ENCODE data around the gene MGAT4B.
"Not testable (repeated sequence)": the region's sequence is repeated elsewhere in the genome, so short reads cannot be mapped to it uniquely, and the experiment has no call there.

The MGAT4B gene

GRCh38 chr5:179806250-179807048 is at the start of gene MGAT4B:
TSS of gene MGAT4B (minus strand) at chr5:179806866. CDS start at chr5:179806583, 283 bp downstream.
- DNase-seq (ENCODE audit: low read depth) = no peak

DNA sequence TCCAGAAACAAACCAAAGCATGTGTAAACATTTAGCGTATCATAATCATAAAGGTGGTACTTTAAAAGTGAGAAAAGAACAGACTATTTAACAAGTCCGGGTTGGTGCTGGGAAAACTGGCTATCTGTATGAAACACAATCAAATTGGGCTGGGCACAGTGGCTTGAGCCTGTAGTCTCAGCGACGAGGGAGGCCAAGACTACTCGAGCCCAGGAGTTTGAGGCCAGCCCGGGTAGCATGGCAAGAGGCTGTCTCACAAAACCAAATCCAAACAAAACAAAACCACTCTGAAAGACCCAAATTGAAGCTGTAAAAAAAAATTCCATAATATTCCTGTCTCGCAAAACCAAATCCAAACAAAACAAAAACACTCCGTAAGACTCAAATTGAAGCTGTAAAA is 47.7 kb upstream of the MGAT4B start:
- DNase-seq (ENCODE audit: low read depth) = no peak

DNA sequence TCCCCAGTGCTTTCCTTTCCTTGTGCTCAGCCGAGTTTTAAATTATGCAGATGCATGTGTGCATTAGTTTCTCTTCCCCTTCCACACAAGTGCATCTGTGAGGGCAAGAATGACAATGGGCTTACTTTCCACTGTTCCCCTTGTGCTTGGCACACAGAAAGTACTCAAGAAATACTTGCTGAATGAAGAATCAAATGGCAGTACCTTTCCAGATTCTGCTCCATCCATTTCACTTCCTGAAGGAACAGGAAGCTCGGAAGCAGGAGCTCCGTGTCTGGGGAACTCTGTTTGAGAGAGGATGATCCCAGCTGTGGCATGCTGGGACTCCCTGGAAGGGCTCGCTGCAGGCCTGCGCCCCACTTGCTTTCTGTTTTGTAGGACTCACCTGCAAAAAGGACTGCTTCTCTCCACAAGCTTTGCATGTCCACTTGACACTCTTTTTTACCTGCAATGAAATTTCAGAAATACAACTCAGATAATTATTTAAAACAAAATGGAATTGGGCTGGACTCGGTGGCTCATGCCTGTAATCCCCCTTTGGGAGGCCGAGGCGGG is 46.4 kb upstream of the MGAT4B start:
- DNase-seq (ENCODE audit: low read depth) = no peak

- no peak for DNase-seq (ENCODE audit: low read depth)
Measured at GRCh38 chr5:179841621-179842020, 35.0 kb upstream of the MGAT4B start.

DNA sequence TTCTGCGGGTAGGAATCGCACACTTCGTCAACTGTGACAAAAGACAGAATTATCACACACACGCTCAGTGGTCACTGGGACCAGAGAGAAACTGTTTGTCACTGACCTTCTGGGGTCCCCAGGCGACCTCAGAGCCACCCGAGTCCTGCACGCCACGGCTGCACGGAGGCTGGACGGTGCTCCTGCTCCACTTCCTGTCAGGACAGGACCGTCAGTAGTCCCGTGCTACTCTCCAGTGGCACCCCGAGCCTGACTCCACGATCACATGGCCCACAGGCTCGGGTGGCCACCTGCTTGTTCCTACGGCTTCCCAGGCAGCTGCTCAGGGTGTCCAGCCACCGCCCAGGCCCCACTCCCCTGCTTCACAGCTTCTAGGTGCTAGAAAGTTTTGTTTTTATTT is 34.1 kb upstream of the MGAT4B start:
- no peak for DNase-seq (ENCODE audit: low read depth)

- no peak for DNase-seq (ENCODE audit: low read depth)
Measured at GRCh38 chr5:179840321-179840720, 33.7 kb upstream of the MGAT4B start.

- no peak for DNase-seq (ENCODE audit: low read depth)
Measured at GRCh38 chr5:179839328-179840256, 32.9 kb upstream of the MGAT4B start.

DNA sequence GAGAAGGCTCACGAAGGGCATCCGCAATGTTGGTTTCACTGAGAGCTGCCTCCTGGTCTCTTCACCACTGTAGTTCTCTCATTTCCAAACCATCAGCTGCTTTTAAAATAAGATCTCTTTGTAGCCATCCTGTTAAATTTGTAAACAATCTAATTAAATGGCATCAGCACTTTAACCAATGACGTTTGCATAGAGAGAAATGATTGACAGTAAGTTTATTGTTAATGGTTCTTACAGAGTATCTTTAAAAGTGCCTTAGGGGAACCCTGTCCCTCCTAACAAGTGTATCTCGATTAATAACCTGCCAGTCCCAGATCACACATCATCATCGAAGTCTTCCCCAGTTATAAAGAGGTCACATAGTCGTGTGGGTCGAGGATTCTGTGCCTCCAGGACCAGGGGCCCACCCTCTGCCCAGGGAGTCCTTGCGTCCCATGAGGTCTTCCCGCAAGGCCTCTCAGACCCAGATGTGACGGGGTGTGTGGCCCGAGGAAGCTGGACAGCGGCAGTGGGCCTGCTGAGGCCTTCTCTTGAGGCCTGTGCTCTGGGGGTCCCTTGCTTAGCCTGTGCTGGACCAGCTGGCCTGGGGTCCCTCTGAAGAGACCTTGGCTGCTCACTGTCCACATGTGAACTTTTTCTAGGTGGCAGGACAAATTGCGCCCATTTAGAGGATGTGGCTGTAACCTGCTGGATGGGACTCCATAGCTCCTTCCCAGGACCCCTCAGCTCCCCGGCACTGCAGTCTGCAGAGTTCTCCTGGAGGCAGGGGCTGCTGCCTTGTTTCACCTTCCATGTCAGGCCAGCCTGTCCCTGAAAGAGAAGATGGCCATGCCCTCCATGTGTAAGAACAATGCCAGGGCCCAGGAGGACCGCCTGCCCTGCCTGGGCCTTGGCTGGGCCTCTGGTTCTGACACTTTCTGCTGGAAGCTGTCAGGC is 30.7 kb upstream of the MGAT4B start:
- DNase-seq (ENCODE audit: low read depth) = no peak

GRCh38 chr5:179836225-179837019 is 29.8 kb upstream of the MGAT4B start:
- no peak for DNase-seq (ENCODE audit: low read depth)

DNA sequence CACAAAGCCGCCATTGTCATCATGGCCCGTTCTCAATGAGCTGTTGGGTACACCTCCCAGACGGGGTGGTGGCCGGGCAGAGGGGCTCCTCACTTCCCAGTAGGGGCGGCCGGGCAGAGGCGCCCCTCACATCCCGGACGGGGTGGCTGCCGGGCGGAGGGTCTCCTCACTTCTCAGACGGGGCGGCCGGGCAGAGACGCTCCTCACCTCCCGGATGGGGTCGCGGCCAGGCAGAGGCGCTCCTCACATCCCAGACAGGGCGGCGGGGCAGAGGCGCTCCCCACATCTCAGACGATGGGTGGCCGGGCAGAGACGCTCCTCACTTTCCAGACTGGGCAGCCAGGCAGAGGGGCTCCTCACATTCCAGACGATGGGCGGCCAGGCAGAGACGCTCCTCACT is 28.2 kb upstream of the MGAT4B start:
- not testable (repeated sequence) for DNase-seq (ENCODE audit: low read depth)

DNA sequence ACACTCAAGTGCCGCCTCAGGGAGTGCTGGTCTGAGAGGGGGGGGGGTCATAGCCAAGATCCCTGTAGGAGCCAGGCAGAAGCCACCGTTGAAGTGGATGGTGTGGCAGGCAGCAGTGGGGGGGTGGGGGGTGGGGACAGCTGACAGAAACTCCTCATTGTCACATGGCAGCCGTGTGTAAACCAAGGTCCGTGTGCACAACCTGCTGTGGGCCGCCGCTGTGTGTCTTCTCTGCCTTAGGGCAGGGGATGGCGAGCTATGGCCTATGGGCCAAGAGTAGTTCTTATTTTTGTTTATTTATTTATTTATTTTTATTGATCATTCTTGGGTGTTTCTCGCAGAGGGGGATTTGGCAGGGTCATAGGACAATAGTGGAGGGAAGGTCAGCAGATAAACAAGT is 27.5 kb upstream of the MGAT4B start:
- no peak for DNase-seq (ENCODE audit: low read depth)

DNA sequence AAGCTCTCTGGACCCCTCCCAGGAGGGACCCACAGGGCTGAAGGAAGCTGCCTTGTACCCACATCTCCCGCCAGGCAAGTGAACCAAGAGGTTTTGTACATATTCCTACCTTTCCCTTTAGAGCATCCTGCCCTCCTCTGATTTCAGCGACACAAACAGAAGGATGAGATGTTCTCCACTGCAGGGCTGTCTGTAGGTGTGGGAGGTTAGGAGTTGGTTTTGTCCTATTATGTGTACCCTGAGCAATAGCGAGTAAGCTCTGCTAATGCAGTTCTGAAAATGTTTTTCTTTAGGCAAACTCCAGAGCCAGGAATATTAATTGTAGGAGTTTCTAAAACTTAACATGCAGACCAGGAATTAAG is 27.0 kb upstream of the MGAT4B start:
- DNase-seq (ENCODE audit: low read depth) = no peak

GRCh38 chr5:179833056-179833708 is 26.5 kb upstream of the MGAT4B start:
- DNase-seq (ENCODE audit: low read depth) = no peak

DNA sequence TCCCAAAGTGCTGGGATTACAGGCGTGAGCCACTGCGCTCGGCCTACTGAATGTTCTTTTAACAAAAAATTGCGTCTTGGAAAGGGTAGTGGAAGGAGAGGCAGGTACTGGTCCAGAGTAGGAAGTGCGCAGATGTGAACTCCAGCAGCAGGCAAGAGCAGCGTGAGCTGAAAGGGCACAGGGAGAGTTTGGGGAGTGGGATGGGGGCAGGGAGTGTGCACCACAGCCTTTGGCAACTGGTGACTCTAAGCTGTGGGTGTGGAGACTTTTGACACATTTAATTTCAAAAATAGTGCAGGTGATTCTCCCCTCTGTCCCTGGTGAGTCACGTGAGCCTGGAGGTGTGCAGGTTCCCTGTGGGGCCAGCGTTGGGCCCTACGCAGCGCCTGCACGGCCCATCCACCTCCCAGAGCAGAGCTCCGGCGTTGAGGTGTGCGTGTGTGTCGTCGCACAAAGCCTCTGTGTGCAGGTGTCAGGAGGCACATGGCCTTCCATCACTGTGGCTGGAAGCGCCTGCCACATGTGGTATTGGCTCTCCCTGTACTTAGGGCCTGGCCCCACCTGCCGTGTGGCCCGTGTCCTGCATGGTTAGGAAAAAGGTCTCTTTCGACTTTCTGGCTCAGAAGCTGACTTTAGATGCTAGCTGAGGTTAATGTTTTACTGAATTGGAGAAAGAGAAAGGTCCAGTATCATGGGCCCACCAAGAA is 25.5 kb upstream of the MGAT4B start:
- no peak for DNase-seq (ENCODE audit: low read depth)

- DNase-seq (ENCODE audit: low read depth) = no peak
Measured at GRCh38 chr5:179830818-179831468, 24.3 kb upstream of the MGAT4B start.

GRCh38 chr5:179829732-179830435 is 23.2 kb upstream of the MGAT4B start:
- DNase-seq (ENCODE audit: low read depth) = no peak

GRCh38 chr5:179828756-179829421 is 22.2 kb upstream of the MGAT4B start:
- DNase-seq (ENCODE audit: low read depth) = no peak

- DNase-seq (ENCODE audit: low read depth) = no peak
Measured at GRCh38 chr5:179827680-179828079, 21.0 kb upstream of the MGAT4B start.
